ENCODE data around the gene FBXW11. TPM values are rescaled to one million over a fixed set of nuclear protein-coding genes. Genes with fewer than 3 reads are reported as not detected.
A peak's percentile ranks its signal among the peaks of the same experiment; 100 is the strongest.

Gene FBXW11
- total RNA-seq = 81.4 and 90.4 TPM in 2 replicates

GRCh38 chr5:172006321-172007174, at the start of gene FBXW11:
TSS of gene FBXW11 (minus strand) at chr5:172006638. CDS start at chr5:172006502, 136 bp downstream.
- DNase-seq = peak; percentile 97

GRCh38 chr5:172055996-172056395, 49.6 kb upstream of the FBXW11 start:
- DNase-seq = no peak

- DNase-seq = no peak
These were observed 49.0 kb upstream of the FBXW11 start for GRCh38 chr5:172055421-172055820.

- DNase-seq = no peak
These were observed 48.2 kb upstream of the FBXW11 start for GRCh38 chr5:172054611-172055153.

- peak; percentile 51 for DNase-seq
These were observed 46.2 kb upstream of the FBXW11 start for GRCh38 chr5:172052450-172053236.

GRCh38 chr5:172051643-172052339, 45.4 kb upstream of the FBXW11 start:
- no peak for DNase-seq

GRCh38 chr5:172050080-172050479, 43.6 kb upstream of the FBXW11 start:
- DNase-seq = no peak

GRCh38 chr5:172049226-172049796, 42.9 kb upstream of the FBXW11 start:
- DNase-seq = no peak

- DNase-seq = peak; percentile 59
These were observed 42.2 kb upstream of the FBXW11 start for GRCh38 chr5:172048539-172049101.

GRCh38 chr5:172048170-172048422, 41.7 kb upstream of the FBXW11 start:
- DNase-seq = no peak

GRCh38 chr5:172046593-172046992, 40.2 kb upstream of the FBXW11 start:
- DNase-seq = no peak

- DNase-seq = no peak
These were observed 38.8 kb upstream of the FBXW11 start for GRCh38 chr5:172045315-172045632.

GRCh38 chr5:172044631-172045314, 38.3 kb upstream of the FBXW11 start:
- no peak for DNase-seq

- DNase-seq = no peak
These were observed 37.4 kb upstream of the FBXW11 start for GRCh38 chr5:172043865-172044264.

GRCh38 chr5:172042183-172042582, 35.7 kb upstream of the FBXW11 start:
- no peak for DNase-seq

GRCh38 chr5:172038167-172038566, 31.7 kb upstream of the FBXW11 start:
- DNase-seq = no peak

- no peak for DNase-seq
These were observed 28.6 kb upstream of the FBXW11 start for GRCh38 chr5:172035049-172035448.

GRCh38 chr5:172031894-172032461, 25.5 kb upstream of the FBXW11 start:
- no peak for DNase-seq

GRCh38 chr5:172029876-172030275, 23.4 kb upstream of the FBXW11 start:
- no peak for DNase-seq

- DNase-seq = no peak
These were observed 21.7 kb upstream of the FBXW11 start for GRCh38 chr5:172028167-172028566.

GRCh38 chr5:172020110-172020786, 13.8 kb upstream of the FBXW11 start:
- DNase-seq = peak; percentile 46
